Panc1 (cell line): Measurements from ENCODE around the gene PPFIA3. TPM values are rescaled to one million over a fixed set of nuclear protein-coding genes. Genes with fewer than 3 reads are reported as not detected.

Experiments
- ATAC-seq: fragments of 200-7000 bp; cut with Tn5 transposase; 2 replicates; pipeline ENCODE4 v1.9.1; 2020; ENCODE audit warnings: mild to moderate bottlenecking, moderate library complexity
- BruUV-seq: library from RNA; stranded (reverse); fragments of 400-500 nt; replicated peaks from 2 replicates; lab custom pipeline; 2021; lab: Mats Ljungman, UMichigan
- CTCF ChIA-PET: fragments of 300-600 bp; sonication (Branson Sonifier 250); formaldehyde crosslinking; loops from one replicate; lab custom pipeline; 2022; ENCODE audit warnings: antibody characterized with exemption; lab: Charles Lee
- POLR2A ChIA-PET: fragments of 300-600 bp; sonication (Branson Sonifier 250); formaldehyde crosslinking; loops from one replicate; lab custom pipeline; 2022; ENCODE audit warnings: antibody characterized with exemption; lab: Charles Lee
- DNase-seq: peaks from one replicate; pipeline ENCODE4 v3.0.0-alpha.2; 2010; ENCODE audit warnings: low read depth, low spot score
- H3K27ac ChIP-seq: 2 replicates; pipeline ENCODE4 v1.5.1; 2011; ENCODE audit warnings: mild to moderate bottlenecking, low read length, inconsistent platforms
- H3K27me3 ChIP-seq: fragments of 200-500 bp; sonication (Bioruptor generic); 2 replicates; pipeline ENCODE4 v1.6.0; 2014; ENCODE audit warnings: low read length, inconsistent platforms; ENCODE audit not compliant: control insufficient read depth, insufficient read depth
- H3K36me3 ChIP-seq: fragments of 200-500 bp; sonication (Bioruptor generic); 2 replicates; pipeline ENCODE4 v1.5.1; 2014; ENCODE audit warnings: inconsistent platforms, mild to moderate bottlenecking, low read length, moderate library complexity; ENCODE audit not compliant: control insufficient read depth, insufficient read depth
- H3K4me1 ChIP-seq: 2 replicates; pipeline ENCODE4 v1.5.1; 2011; ENCODE audit warnings: inconsistent platforms, mild to moderate bottlenecking, low read length, moderate library complexity; ENCODE audit not compliant: control insufficient read depth, insufficient read depth
- H3K4me3 ChIP-seq, 2 experiments: 2 replicates each; pipeline ENCODE4 v1.5.1; 2011 to 2012; ENCODE audit warnings: low read depth in 2 of 2, low read length in 2 of 2, mild to moderate bottlenecking in 2 of 2, inconsistent platforms in 1 of 2, moderate library complexity in 1 of 2
- H3K9me3 ChIP-seq: fragments of 200-500 bp; sonication (Bioruptor generic); 2 replicates; pipeline ENCODE4 v1.5.1; 2014; ENCODE audit warnings: low read depth, mild to moderate bottlenecking, inconsistent platforms, low read length, moderate library complexity; ENCODE audit not compliant: control insufficient read depth, insufficient read depth
- POLR2AphosphoS5 ChIP-seq: IDR thresholded peaks from 2 replicates; pipeline ENCODE4 v1.6.1; 2012; ENCODE audit warnings: mild to moderate bottlenecking, low read depth, low read length, moderate library complexity
- SIN3A ChIP-seq: IDR thresholded peaks from 2 replicates; pipeline ENCODE4 v1.6.1; 2012; ENCODE audit warnings: low read depth, mild to moderate bottlenecking, low read length, moderate library complexity, borderline replicate concordance; ENCODE audit not compliant: insufficient read depth
- TCF7L2 ChIP-seq: IDR thresholded peaks from 2 replicates; pipeline ENCODE4 v1.6.1; 2011; ENCODE audit warnings: mild to moderate bottlenecking, low read depth, low read length, inconsistent platforms
- in situ Hi-C: cut with HindIII; loops from 2 replicates; pipeline ENCODE4 v1.10.0; 2016; ENCODE audit warnings: low sequenced_read_pairs, low pct_unique_long_range_greater_than_20kb
- intact Hi-C: fragments of 100-400 bp; cut with micrococcal nuclease; formaldehyde crosslinking; loops from one replicate; pipeline ENCODE4 v1.10.0; 2022; ENCODE audit not compliant: unreplicated experiment
- total RNA-seq: library from RNA; stranded (reverse); gene quantifications from one replicate; pipeline ENCODE4 v1.2.1, GENCODE V29; 2021; ENCODE audit not compliant: unreplicated experiment
- TF ChIP-seq, protein P1 (sequence below): fragments of 450-650 bp; IDR thresholded peaks from 2 replicates; pipeline ENCODE4 v1.5.1; 2017; ENCODE audit warnings: mild to moderate bottlenecking
- TF ChIP-seq, protein P2 (sequence below), 2 experiments: IDR thresholded peaks; 2 replicates each; pipeline ENCODE4 v1.6.1; 2011 to 2012; ENCODE audit warnings: low read depth in 2 of 2, control low read depth in 1 of 2, low read length in 1 of 2, mild to moderate bottlenecking in 1 of 2, moderate library complexity in 1 of 2; ENCODE audit not compliant: insufficient read depth in 1 of 2

PPFIA3 gene
- total RNA-seq, 1 experiment from 2014 or later: 21.7 TPM

DNA sequence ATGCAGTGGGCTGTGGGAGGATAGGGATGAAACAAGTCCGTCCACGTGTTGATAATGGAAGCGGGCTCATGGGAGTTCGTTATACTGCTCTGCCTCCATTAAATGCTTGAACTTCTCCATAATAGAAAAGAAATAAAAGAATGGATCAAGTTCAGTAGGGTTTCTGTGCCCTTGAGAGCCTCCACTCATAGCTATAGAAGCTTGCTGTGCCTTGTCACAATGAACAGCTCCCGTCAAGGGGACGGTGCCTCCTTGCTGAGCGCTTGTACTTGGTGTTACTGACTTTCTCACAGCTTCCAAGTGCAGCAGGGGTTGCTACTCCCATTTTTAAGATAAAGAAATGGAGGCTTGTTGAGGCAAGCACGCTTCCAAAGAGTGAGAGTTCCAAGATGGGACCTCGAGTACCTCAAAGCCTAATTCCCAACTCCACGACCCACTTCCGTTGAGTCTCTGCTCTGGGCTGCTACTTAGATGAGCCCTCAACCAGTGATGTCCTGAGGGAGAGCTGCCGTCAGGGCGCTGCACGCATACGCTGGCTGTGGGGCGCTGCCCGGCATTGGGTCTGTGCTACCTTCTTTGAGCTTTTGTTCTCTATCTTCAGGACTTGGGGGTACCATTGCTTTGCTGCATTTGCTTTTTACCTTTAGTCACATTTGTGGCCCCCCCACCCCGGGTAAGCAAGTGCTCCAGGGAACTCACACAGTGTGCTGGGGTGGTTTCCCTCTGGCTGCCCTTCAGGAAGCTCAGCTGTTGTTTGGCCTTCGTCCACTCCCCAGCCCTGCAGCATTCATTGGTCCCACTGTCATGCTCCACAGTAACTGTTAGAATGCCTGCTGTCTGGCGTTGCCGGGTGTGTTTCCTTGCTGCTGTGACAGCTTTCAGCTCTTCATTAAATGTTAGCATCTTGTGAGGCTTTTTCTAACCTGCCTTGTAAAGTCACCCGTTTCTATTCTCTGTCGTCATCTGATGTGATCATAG, 24.6 kb upstream of the PPFIA3 start:
- in situ Hi-C loops: no loop called here
- no peak for ATAC-seq
- CTCF ChIA-PET: no interaction called here
- H3K27me3 ChIP-seq: no peaks in the 10 kb centered on the region
- H3K9me3 ChIP-seq: no peaks in the 10 kb centered on the region
- peaks cover 6% of the 10 kb centered on the region for H3K4me1 ChIP-seq
- H3K4me3 ChIP-seq: no peak overlapping the region
- no peak for DNase-seq
- peaks cover 20% of the 10 kb centered on the region for H3K36me3 ChIP-seq
- POLR2A ChIA-PET: interaction anchor here (0.5 to 0.7 kb wide), 2 partner anchors 113 to 125 kb away, joined by 5 to 7 read pairs; no protein-coding TSS in a partner anchor
- H3K27ac ChIP-seq: no peak overlapping the region
- no TSS peak for BruUV-seq
- intact Hi-C loops: loop anchor here (5.0 kb wide), 1 partner anchor 113 kb away; no protein-coding TSS in a partner anchor
- TF ChIP-seq, protein P1, sequence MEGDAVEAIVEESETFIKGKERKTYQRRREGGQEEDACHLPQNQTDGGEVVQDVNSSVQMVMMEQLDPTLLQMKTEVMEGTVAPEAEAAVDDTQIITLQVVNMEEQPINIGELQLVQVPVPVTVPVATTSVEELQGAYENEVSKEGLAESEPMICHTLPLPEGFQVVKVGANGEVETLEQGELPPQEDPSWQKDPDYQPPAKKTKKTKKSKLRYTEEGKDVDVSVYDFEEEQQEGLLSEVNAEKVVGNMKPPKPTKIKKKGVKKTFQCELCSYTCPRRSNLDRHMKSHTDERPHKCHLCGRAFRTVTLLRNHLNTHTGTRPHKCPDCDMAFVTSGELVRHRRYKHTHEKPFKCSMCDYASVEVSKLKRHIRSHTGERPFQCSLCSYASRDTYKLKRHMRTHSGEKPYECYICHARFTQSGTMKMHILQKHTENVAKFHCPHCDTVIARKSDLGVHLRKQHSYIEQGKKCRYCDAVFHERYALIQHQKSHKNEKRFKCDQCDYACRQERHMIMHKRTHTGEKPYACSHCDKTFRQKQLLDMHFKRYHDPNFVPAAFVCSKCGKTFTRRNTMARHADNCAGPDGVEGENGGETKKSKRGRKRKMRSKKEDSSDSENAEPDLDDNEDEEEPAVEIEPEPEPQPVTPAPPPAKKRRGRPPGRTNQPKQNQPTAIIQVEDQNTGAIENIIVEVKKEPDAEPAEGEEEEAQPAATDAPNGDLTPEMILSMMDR: no peak
- TF ChIP-seq POLR2AphosphoS5 (no peak), TCF7L2 (no peak), SIN3A (no peak)
- TF ChIP-seq, protein P2, sequence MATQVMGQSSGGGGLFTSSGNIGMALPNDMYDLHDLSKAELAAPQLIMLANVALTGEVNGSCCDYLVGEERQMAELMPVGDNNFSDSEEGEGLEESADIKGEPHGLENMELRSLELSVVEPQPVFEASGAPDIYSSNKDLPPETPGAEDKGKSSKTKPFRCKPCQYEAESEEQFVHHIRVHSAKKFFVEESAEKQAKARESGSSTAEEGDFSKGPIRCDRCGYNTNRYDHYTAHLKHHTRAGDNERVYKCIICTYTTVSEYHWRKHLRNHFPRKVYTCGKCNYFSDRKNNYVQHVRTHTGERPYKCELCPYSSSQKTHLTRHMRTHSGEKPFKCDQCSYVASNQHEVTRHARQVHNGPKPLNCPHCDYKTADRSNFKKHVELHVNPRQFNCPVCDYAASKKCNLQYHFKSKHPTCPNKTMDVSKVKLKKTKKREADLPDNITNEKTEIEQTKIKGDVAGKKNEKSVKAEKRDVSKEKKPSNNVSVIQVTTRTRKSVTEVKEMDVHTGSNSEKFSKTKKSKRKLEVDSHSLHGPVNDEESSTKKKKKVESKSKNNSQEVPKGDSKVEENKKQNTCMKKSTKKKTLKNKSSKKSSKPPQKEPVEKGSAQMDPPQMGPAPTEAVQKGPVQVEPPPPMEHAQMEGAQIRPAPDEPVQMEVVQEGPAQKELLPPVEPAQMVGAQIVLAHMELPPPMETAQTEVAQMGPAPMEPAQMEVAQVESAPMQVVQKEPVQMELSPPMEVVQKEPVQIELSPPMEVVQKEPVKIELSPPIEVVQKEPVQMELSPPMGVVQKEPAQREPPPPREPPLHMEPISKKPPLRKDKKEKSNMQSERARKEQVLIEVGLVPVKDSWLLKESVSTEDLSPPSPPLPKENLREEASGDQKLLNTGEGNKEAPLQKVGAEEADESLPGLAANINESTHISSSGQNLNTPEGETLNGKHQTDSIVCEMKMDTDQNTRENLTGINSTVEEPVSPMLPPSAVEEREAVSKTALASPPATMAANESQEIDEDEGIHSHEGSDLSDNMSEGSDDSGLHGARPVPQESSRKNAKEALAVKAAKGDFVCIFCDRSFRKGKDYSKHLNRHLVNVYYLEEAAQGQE (IDR thresholded peaks at IDR 0.05; ENCODE audit: insufficient read depth in 1 of 2, low read depth in 2 of 2, low read length in 1 of 2): no peak

DNA sequence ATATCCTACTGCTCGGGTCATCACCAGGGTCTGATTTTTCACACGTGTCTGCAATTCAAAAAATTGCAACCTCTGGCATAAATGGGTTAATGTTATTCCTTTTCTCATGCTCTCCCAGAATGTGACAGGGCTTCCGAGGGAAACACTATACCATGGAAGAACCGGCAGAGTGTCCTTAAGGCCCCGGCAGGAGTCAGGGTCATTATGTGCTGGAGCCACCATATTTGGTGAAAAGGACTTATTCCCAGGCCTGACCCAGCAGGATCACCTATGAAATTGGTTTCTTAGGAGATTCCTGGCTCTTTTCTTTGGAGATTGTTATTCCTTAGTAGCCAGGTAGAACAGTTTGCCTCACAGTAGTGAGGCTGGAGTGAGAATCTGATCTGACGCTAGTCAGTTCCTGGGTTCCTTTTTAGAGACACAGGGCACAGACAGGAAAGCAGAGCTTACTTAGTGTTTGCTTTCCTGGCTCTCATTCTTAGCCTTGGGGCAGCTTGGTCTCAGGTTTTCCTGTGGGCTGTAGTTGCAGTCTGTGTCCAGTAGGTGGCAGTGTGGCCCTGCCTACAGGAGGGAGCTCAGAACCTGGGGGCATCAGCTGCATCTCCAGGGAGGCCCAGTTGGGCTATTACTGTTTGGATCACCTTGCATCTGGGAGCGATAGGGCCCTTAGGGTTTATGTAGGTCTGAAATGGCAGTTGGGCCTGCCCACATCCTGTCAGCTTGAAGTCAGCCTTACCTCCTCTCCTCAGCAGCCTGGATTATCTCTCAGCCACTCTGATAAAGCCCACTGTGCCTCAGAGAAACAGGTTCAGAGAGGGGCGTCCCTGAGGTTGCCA, 21.7 kb upstream of the PPFIA3 start:
- DNase-seq (peak; percentile 65), ATAC-seq (peak; percentile 88)
- peaks cover 16% of the 10 kb centered on the region for H3K36me3 ChIP-seq
- POLR2A ChIA-PET: interaction anchor here (0.6 kb wide), 1 partner anchor 461 kb away, joined by 3 read pairs; the partner anchor contains the start of gene DBP
- H3K9me3 ChIP-seq: no peaks in the 10 kb centered on the region
- peak overlapping the region; percentile 39; the same call in 1 of the 2 replicates for H3K27ac ChIP-seq
- in situ Hi-C loops: no loop called here
- TF ChIP-seq, protein P1: peak; percentile 94
- TF ChIP-seq SIN3A: no peak
- CTCF ChIA-PET: interaction anchor here (0.5 to 1.1 kb wide), 8 partner anchors 9 to 119 kb away, joined by 3 to 7 read pairs (median 4); partner anchors contain the start of gene LIN7B
- H3K27me3 ChIP-seq: no peaks in the 10 kb centered on the region
- H3K4me1 ChIP-seq: peaks cover 6% of the 10 kb centered on the region
- intact Hi-C loops: loop anchor here (5.0 kb wide), 1 partner anchor 110 kb away; no protein-coding TSS in a partner anchor
- H3K4me3 ChIP-seq: no peak overlapping the region
- no TSS peak for BruUV-seq
